Activated CD8-positive, alpha-beta T cell treated with anti-CD3 and anti-CD28 coated beads for 36 hours (primary cell): ENCODE measurements around the gene HDHD3. TPM values are rescaled to one million over a fixed set of nuclear protein-coding genes. Genes with fewer than 3 reads are reported as not detected.
A peak's percentile ranks its signal among the peaks of the same experiment; 100 is the strongest.

Source experiments
- ATAC-seq: fragments of 200-7000 bp; cut with Tn5 transposase; one replicate; pipeline ENCODE4 v1.10.0; 2021; ENCODE audit warnings: mild to moderate bottlenecking, moderate library complexity
- CTCF ChIA-PET: fragments of 350-600 bp; sonication (Branson Sonifier 250); formaldehyde crosslinking; loops from one replicate; lab custom pipeline; 2021; ENCODE audit warnings: antibody characterized with exemption; lab: Charles Lee
- POLR2A ChIA-PET: fragments of 350-600 bp; sonication (Branson Sonifier 250); formaldehyde crosslinking; loops from one replicate; lab custom pipeline; 2021; ENCODE audit warnings: antibody characterized with exemption; lab: Charles Lee
- DNase-seq: peaks from one replicate; pipeline ENCODE4 v3.0.0-alpha.2; 2020
- H3K27ac Mint-ChIP-seq: one replicate; pipeline ENCODE4 v1.8.0; 2021; ENCODE audit warnings: mild to moderate bottlenecking, mixed read lengths
- H3K27me3 Mint-ChIP-seq: one replicate; pipeline ENCODE4 v1.8.0; 2021; ENCODE audit warnings: mixed read lengths
- H3K36me3 Mint-ChIP-seq: one replicate; pipeline ENCODE4 v1.8.0; 2021; ENCODE audit warnings: low read depth, mixed read lengths
- H3K4me1 Mint-ChIP-seq: one replicate; pipeline ENCODE4 v1.8.0; 2021; ENCODE audit warnings: low read depth, mixed read lengths
- H3K4me3 Mint-ChIP-seq: one replicate; pipeline ENCODE4 v1.8.0; 2021; ENCODE audit warnings: mild to moderate bottlenecking, moderate library complexity, mixed read lengths
- H3K9me3 Mint-ChIP-seq: one replicate; pipeline ENCODE4 v1.8.0; 2021; ENCODE audit warnings: mixed read lengths
- CTCF ChIP-seq: fragments of 200-600 bp; IDR thresholded peaks from one replicate; pipeline ENCODE4 v1.8.0; 2022; ENCODE audit warnings: antibody characterized with exemption, mild to moderate bottlenecking
- intact Hi-C: fragments of 100-400 bp; cut with micrococcal nuclease; formaldehyde crosslinking; loops from one replicate; pipeline ENCODE4 v1.10.0; 2022
- total RNA-seq, 2 experiments: library from RNA; stranded (reverse); gene quantifications; one replicate each; pipeline ENCODE4 v1.2.3, GENCODE V29; 2021

The HDHD3 gene
- total RNA-seq, 2 experiments from 2014 or later = 11.6 to 13.3 TPM

- no peak overlapping the region for H3K27ac Mint-ChIP-seq
- H3K27me3 Mint-ChIP-seq = no peaks in the 10 kb centered on the region
- CTCF ChIA-PET = interaction anchor here (1.4 kb wide), 1 partner anchor 29 kb away, joined by 3 read pairs; no protein-coding TSS in a partner anchor
- H3K4me1 Mint-ChIP-seq = peaks cover 34% of the 10 kb centered on the region
- H3K9me3 Mint-ChIP-seq = no peaks in the 10 kb centered on the region
- ATAC-seq (no peak), DNase-seq (peak; percentile 24)
- POLR2A ChIA-PET = interaction anchor here (1.2 to 2.8 kb wide), 2 partner anchors 8 to 62 kb away, joined by 3 to 12 read pairs; no protein-coding TSS in a partner anchor
- H3K36me3 Mint-ChIP-seq = no peaks in the 10 kb centered on the region
- intact Hi-C loops = loop anchor here (10.0 kb wide), 1 partner anchor 67 kb away; the partner anchor contains the start of genes CDC26 and PRPF4
- TF ChIP-seq CTCF = no peak
- H3K4me3 Mint-ChIP-seq = peak overlapping the region; percentile 0
These were observed 34.9 kb downstream of the HDHD3 start for GRCh38 chr9:113341712-113342410.

DNA sequence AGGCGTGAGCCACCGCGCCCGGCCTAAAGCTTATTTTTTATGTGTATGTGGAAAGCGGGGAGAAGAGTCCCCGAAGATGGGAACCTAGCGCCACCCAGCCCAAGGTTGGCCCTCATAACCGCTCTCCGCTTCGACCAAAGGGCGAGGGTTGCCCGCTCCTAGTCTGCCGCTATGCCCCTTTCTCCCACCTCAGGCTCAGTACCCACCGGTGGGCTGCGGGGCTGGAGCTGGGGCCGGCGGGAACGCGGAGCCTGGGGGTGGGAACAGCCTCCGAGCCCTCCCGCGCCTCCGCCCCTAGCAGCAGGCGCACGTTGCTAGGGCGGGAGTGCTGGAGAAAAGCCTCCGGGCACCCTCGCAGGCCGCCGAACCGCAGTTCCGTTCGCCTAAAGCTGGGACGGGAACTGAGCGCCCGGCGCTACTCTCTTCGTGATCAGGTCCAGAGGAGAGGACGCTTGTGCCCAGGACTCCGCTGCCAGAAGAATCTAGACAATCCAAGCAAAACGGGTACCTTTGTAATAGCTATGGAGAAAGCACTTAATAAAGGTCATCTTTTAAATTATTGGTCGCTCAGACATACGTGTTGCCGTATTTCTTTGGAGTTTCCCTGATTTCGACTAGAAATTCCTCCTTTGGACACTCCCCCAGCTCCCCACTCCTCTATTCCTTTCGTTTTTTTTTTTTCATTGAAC is 36.6 kb downstream of the HDHD3 start, which contains the start of gene WDR31:
WDR31 (minus strand) TSS at position 265 of the 689 bp plus-strand sequence. CDS start 8,253 bp downstream, outside the sequence.
- intact Hi-C loops = loop anchor here (10.0 kb wide), 1 partner anchor 65 kb away; the partner anchor contains the start of genes CDC26 and PRPF4
- Mint-ChIP-seq H3K4me3 (peak within 1 kb of the TSS; percentile 75), H3K27ac (no peak within 1 kb of the TSS), H3K27me3 (no peaks in the 10 kb centered on the region), H3K36me3 (no peaks in the 10 kb centered on the region), H3K4me1 (peaks cover 28% of the 10 kb centered on the region), H3K9me3 (no peaks in the 10 kb centered on the region)
- no peak for TF ChIP-seq CTCF
- ChIA-PET POLR2A (interaction anchor here (0.7 to 2.8 kb wide), 7 partner anchors 9 to 120 kb away, joined by 3 to 12 read pairs (median 4); partner anchors contain the start of genes C9orf43, CDC26, POLE3 and PRPF4), CTCF (interaction anchor here (0.7 to 2.5 kb wide), 11 partner anchors 9 to 318 kb away, joined by 3 to 14 read pairs (median 4); partner anchors contain the start of genes ALAD, BSPRY, CDC26 and PRPF4)
- DNase-seq (peak; percentile 81), ATAC-seq (peak; percentile 97)

GRCh38 chr9:113337714-113338113 is 39.1 kb downstream of the HDHD3 start:
- no peak overlapping the region for H3K27ac Mint-ChIP-seq
- H3K36me3 Mint-ChIP-seq = no peaks in the 10 kb centered on the region
- ChIA-PET CTCF (no interaction called here), POLR2A (interaction anchor here (1.3 kb wide), 1 partner anchor 10 kb away, joined by 3 read pairs; no protein-coding TSS in a partner anchor)
- H3K4me3 Mint-ChIP-seq = no peak overlapping the region
- H3K27me3 Mint-ChIP-seq = no peaks in the 10 kb centered on the region
- DNase-seq (no peak), ATAC-seq (no peak)
- intact Hi-C loops = no loop called here
- H3K9me3 Mint-ChIP-seq = no peaks in the 10 kb centered on the region
- peaks cover 22% of the 10 kb centered on the region for H3K4me1 Mint-ChIP-seq
- TF ChIP-seq CTCF = no peak

DNA sequence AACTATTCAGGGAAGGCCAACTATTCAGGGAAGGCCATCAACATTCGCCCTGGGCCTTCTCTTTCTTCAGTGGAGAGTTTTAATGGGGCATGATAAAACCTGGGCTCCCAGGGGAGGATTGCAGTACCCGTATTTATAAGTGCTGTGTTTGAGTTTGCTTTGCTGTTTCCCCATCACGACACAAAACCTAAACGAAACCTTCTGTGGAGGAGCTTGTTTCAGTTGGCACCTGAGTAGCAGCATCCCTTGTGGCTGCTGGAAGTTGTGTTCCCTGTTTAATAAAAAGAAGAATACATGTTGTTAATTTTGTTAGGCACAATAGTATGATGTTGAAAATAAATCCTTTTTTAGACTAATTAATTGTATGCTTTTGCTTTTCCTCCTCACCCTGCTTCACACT is 45.0 kb downstream of the HDHD3 start:
- H3K27me3 Mint-ChIP-seq = no peaks in the 10 kb centered on the region
- H3K4me3 Mint-ChIP-seq = no peak overlapping the region
- ChIA-PET CTCF (no interaction called here), POLR2A (no interaction called here)
- DNase-seq (no peak), ATAC-seq (no peak)
- no peak overlapping the region for H3K27ac Mint-ChIP-seq
- no peaks in the 10 kb centered on the region for H3K4me1 Mint-ChIP-seq
- H3K9me3 Mint-ChIP-seq = no peaks in the 10 kb centered on the region
- intact Hi-C loops = no loop called here
- H3K36me3 Mint-ChIP-seq = no peaks in the 10 kb centered on the region
- TF ChIP-seq CTCF = no peak
